Measurements from ENCODE around the gene GSTO1.

GSTO1 gene

GRCh38 chr10:104306897-104307296, 52.2 kb downstream of the GSTO1 start:
- TF ChIP-seq CTCF (IDR thresholded peaks at IDR 0.05; ENCODE audit: borderline replicate concordance, insufficient read depth, low read depth, low read length): no peak

GRCh38 chr10:104307576-104308438, 53.1 kb downstream of the GSTO1 start:
- no peak for TF ChIP-seq CTCF (IDR thresholded peaks at IDR 0.05; ENCODE audit: borderline replicate concordance, insufficient read depth, low read depth, low read length)

More at GRCh38 chr10:104306897-104307296, 52.2 kb downstream of the GSTO1 start:
- H3K4me3 ChIP-seq (ENCODE audit: low read depth, low read length): no peak overlapping the region

GRCh38 chr10:104308439-104308903, 53.8 kb downstream of the GSTO1 start:
- no peak for TF ChIP-seq CTCF (IDR thresholded peaks at IDR 0.05; ENCODE audit: borderline replicate concordance, insufficient read depth, low read depth, low read length)
- no peak overlapping the region for H3K4me3 ChIP-seq (ENCODE audit: low read depth, low read length)

More at GRCh38 chr10:104307576-104308438, 53.1 kb downstream of the GSTO1 start:
- H3K4me3 ChIP-seq (ENCODE audit: low read depth, low read length): no peak overlapping the region

- no peak for TF ChIP-seq CTCF (IDR thresholded peaks at IDR 0.05; ENCODE audit: borderline replicate concordance, insufficient read depth, low read depth, low read length)
- no peak overlapping the region for H3K4me3 ChIP-seq (ENCODE audit: low read depth, low read length)
Measured at GRCh38 chr10:104309980-104310978, 55.6 kb downstream of the GSTO1 start.

GRCh38 chr10:104311184-104311720, 56.6 kb downstream of the GSTO1 start:
- no peak for TF ChIP-seq CTCF (IDR thresholded peaks at IDR 0.05; ENCODE audit: borderline replicate concordance, insufficient read depth, low read depth, low read length)
- no peak overlapping the region for H3K4me3 ChIP-seq (ENCODE audit: low read depth, low read length)

- no peak for TF ChIP-seq CTCF (IDR thresholded peaks at IDR 0.05; ENCODE audit: borderline replicate concordance, insufficient read depth, low read depth, low read length)
- H3K4me3 ChIP-seq (ENCODE audit: low read depth, low read length): no peak overlapping the region
Measured at GRCh38 chr10:104314591-104315485, 60.1 kb downstream of the GSTO1 start.
